Stimulated activated memory B cell treated with anti-CD40 and anti-IgM and Interleukin-4, amounts not matched to agents 10 μg/mL and 1 μg/mL and 100 μg/mL, for 72 hours (primary cell): ENCODE results near the gene TESK2.

Source experiments
- ATAC-seq: fragments of 150-1000 bp; cut with Tn5 transposase; 2 replicates; pipeline ENCODE4 v1.10.0; 2021
- H3K27ac Mint-ChIP-seq: one replicate; pipeline ENCODE4 v1.8.0; 2022; ENCODE audit warnings: mild to moderate bottlenecking, mixed read lengths
- H3K27me3 Mint-ChIP-seq: one replicate; pipeline ENCODE4 v1.8.0; 2022; ENCODE audit warnings: mixed read lengths
- H3K36me3 Mint-ChIP-seq: one replicate; pipeline ENCODE4 v1.8.0; 2022; ENCODE audit warnings: mixed read lengths
- H3K4me1 Mint-ChIP-seq: one replicate; pipeline ENCODE4 v1.8.0; 2022; ENCODE audit warnings: mixed read lengths
- H3K4me3 Mint-ChIP-seq: one replicate; pipeline ENCODE4 v1.8.0; 2022; ENCODE audit warnings: mild to moderate bottlenecking, moderate library complexity, mixed read lengths
- H3K9me3 Mint-ChIP-seq: one replicate; pipeline ENCODE4 v1.8.0; 2022; ENCODE audit warnings: mixed read lengths

Gene TESK2

GRCh38 chr1:45306905-45307304 lies 184.1 kb downstream of the TESK2 start:
- H3K9me3 Mint-ChIP-seq = no peaks in the 10 kb centered on the region
- no peaks in the 10 kb centered on the region for H3K36me3 Mint-ChIP-seq
- no peaks in the 10 kb centered on the region for H3K27me3 Mint-ChIP-seq
- H3K4me1 Mint-ChIP-seq = peaks cover 31% of the 10 kb centered on the region
- no peak overlapping the region for H3K4me3 Mint-ChIP-seq
- no peak for ATAC-seq
- peak overlapping the region; percentile 94 for H3K27ac Mint-ChIP-seq

DNA sequence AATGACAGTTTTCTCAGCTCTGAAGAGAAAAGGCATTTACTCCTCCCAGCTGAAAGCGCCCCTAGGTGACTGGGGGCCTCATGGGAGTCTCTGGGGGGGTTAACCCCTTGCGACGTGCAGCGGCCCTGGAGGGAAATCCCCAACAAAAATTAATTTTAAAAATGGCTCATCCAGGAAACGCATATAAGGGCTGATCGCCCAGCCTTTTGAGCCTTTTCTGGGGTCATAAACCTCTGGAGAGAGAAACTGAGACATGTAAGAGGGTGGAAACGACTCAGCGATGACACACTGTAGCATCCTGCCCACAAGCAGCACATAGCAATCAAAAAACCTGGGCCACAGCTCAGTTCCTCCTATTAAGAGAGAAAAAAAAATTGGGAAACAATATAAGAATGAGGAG lies 184.6 kb downstream of the TESK2 start:
- H3K36me3 Mint-ChIP-seq = no peaks in the 10 kb centered on the region
- peak overlapping the region; percentile 94 for H3K27ac Mint-ChIP-seq
- no peak for ATAC-seq
- peaks cover 31% of the 10 kb centered on the region for H3K4me1 Mint-ChIP-seq
- no peaks in the 10 kb centered on the region for H3K9me3 Mint-ChIP-seq
- H3K27me3 Mint-ChIP-seq = no peaks in the 10 kb centered on the region
- peak overlapping the region; percentile 49 for H3K4me3 Mint-ChIP-seq

DNA sequence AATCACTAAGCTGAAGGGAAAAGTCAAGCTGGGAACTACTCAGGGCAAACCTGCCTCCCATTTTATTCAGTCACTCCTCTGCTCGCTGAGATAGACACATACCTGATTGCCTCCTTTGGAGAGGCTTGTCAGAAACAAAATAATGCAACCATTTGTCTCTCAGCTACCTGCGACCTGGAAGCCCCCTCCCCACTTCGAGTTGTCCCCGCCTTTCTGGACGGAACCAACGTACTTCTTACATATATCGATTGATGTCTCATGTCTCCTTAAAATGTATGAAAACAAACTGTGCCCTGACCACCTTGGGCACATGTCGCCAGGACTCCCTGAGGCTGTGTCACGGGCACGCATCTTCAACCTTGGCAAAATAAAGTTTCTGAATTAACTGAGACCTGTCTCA lies 185.7 kb downstream of the TESK2 start:
- H3K27me3 Mint-ChIP-seq = no peaks in the 10 kb centered on the region
- no peak for ATAC-seq

DNA sequence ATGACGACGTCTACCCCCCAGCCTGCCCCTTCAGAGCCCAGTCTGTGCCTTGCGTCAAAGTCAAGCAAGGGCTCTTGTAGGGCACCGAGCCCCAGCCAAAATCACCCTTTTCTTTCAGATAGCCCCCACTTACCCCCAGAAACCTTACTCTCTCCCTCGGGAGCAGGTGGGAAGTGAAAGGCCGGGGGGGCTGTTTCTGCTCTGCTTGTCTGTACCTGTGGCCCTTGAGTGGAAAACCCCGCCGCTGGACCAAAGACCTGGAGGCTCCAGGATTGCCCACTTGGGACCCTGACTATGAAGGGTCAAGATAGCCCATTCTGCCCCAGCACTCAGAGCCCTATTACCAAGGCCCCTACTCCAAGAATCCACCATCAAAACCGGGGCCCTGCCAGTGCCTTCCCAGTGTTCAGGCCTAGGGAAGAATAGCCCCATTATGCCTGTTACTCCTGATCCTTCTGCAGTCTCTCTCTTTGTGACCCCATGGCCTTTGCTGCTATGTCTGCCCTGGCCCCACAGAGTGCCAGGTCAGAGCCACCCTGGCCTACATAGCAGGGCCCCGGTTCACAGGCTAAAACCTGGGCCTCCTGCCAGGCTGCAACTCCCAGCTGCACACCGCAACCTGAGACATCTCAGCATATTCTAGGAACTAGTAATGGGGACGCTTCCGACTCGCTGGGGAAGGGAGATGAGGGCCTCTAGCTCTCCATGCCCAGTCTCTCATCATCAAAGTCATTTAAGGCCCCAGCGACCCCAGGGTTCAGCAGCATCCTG lies 186.5 kb downstream of the TESK2 start:
- Mint-ChIP-seq H3K27me3 (no peaks in the 10 kb centered on the region), H3K27ac (peak overlapping the region; percentile 94), H3K4me1 (peaks cover 31% of the 10 kb centered on the region), H3K4me3 (peak overlapping the region; percentile 83), H3K9me3 (no peaks in the 10 kb centered on the region), H3K36me3 (no peaks in the 10 kb centered on the region)
- no peak for ATAC-seq

More for the DNA sequence above, 185.7 kb downstream of the TESK2 start:
- H3K4me1 Mint-ChIP-seq = peaks cover 31% of the 10 kb centered on the region
- no peaks in the 10 kb centered on the region for H3K9me3 Mint-ChIP-seq
- peak overlapping the region; percentile 94 for H3K27ac Mint-ChIP-seq
- no peaks in the 10 kb centered on the region for H3K36me3 Mint-ChIP-seq
- peak overlapping the region; percentile 40 for H3K4me3 Mint-ChIP-seq

- peak; percentile 93 for ATAC-seq
- no peaks in the 10 kb centered on the region for H3K9me3 Mint-ChIP-seq
- peaks cover 31% of the 10 kb centered on the region for H3K4me1 Mint-ChIP-seq
- H3K4me3 Mint-ChIP-seq = peak overlapping the region; percentile 83
- peak overlapping the region; percentile 94 for H3K27ac Mint-ChIP-seq
- H3K27me3 Mint-ChIP-seq = no peaks in the 10 kb centered on the region
- no peaks in the 10 kb centered on the region for H3K36me3 Mint-ChIP-seq
These were observed 187.2 kb downstream of the TESK2 start for GRCh38 chr1:45303520-45304310.

DNA sequence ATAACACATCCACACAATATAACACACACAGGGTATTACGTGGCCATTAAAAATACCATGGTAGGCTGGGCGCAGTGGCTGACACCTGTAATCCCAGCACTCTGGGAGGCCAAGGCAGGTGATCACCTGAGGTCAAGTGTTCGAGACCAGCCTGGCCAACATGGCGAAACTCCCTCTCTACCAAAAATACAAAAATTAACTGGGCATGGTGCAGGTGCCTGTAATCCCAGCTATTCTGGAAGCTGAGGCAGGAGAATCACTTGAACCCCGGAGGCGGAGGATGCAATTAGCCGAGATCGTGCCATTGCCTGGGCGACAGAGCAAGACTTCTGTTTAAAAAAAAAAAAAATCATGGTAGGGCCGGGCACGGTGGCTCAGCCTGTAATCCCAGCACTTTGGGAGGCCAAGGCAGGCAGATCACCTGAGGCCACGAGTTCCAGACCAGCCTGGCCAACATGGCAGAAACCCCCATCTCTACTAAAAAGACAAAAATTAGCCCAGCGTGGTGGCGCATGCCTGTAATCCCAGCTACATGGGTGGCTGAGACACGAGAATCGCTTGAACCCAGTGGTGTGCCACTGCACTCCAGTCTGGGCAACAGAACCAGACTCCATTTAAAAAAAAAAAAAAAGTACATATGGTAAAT lies 188.3 kb downstream of the TESK2 start:
- no peaks in the 10 kb centered on the region for H3K36me3 Mint-ChIP-seq
- no peak for ATAC-seq
- peak overlapping the region; percentile 83 for H3K4me3 Mint-ChIP-seq
- H3K9me3 Mint-ChIP-seq = no peaks in the 10 kb centered on the region
- H3K27ac Mint-ChIP-seq = peak overlapping the region; percentile 94
- no peaks in the 10 kb centered on the region for H3K27me3 Mint-ChIP-seq
- peaks cover 31% of the 10 kb centered on the region for H3K4me1 Mint-ChIP-seq

GRCh38 chr1:45300669-45300997 lies 190.3 kb downstream of the TESK2 start:
- no peaks in the 10 kb centered on the region for H3K36me3 Mint-ChIP-seq
- H3K27me3 Mint-ChIP-seq = no peaks in the 10 kb centered on the region
- no peak for ATAC-seq
- H3K4me3 Mint-ChIP-seq = no peak overlapping the region
- peaks cover 16% of the 10 kb centered on the region for H3K4me1 Mint-ChIP-seq
- no peak overlapping the region for H3K27ac Mint-ChIP-seq
- no peaks in the 10 kb centered on the region for H3K9me3 Mint-ChIP-seq

DNA sequence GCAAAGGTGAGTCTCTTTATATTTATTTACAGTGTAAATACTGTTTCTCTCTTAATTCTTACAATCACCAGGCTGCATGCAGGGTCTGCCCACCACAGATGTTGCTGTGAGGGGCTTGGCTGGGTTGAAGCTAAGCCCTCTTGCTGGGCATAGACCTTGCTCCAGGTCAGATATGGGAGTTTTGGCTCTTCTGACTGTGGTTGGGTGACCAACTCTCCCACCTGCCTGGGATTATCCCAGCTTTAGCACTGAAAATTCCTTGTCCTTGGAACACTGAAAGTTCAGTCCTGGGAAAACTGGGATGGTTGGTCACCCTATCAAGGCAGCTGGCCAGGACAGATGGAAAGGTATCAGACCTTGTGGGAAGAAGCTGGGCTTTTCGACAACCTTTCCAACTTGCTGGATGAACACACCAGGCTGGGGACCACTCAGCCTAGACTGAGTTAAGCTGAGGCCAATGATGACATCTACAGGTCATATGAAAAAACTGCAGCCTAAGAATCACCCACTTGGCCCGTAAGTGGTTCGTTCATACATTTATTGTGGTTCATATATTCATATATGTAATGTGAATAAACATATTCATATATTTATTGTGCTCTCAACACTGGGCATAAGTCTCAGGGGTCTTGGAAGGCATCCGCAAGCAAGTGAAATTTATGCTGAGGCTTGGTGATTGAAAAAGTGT lies 190.8 kb downstream of the TESK2 start:
- Mint-ChIP-seq H3K4me3 (no peak overlapping the region), H3K36me3 (no peaks in the 10 kb centered on the region), H3K4me1 (peaks cover 11% of the 10 kb centered on the region), H3K27me3 (no peaks in the 10 kb centered on the region), H3K9me3 (no peaks in the 10 kb centered on the region), H3K27ac (no peak overlapping the region)
- no peak for ATAC-seq

DNA sequence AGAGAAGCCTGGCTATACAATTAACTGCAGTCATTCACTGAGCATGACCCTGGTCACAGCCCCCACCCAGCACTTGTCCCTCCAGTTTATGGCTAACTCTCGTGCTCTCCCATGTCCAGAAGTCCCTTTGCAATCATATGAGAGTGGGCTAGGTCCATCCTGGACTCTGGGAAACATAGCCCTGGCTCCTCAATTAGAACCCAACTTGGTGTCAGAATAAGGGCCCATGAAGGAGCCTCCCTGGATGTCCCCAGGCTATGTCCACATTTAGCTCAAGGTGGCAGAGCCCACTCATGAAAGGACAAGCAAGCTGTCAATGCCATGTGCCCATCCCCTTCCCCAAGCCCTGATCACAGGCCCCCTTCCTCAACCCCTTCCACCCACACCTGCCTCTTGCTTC lies 191.7 kb downstream of the TESK2 start:
- Mint-ChIP-seq H3K4me3 (no peak overlapping the region), H3K4me1 (peaks cover 3% of the 10 kb centered on the region), H3K36me3 (no peaks in the 10 kb centered on the region), H3K9me3 (no peaks in the 10 kb centered on the region), H3K27me3 (no peaks in the 10 kb centered on the region), H3K27ac (no peak overlapping the region)
- ATAC-seq = no peak

GRCh38 chr1:45297666-45298356 lies 193.2 kb downstream of the TESK2 start:
- H3K9me3 Mint-ChIP-seq = no peaks in the 10 kb centered on the region
- H3K4me1 Mint-ChIP-seq = no peaks in the 10 kb centered on the region
- H3K4me3 Mint-ChIP-seq = no peak overlapping the region
- no peaks in the 10 kb centered on the region for H3K27me3 Mint-ChIP-seq
- H3K36me3 Mint-ChIP-seq = no peaks in the 10 kb centered on the region
- ATAC-seq = no peak
- H3K27ac Mint-ChIP-seq = no peak overlapping the region
